ENCODE data around the gene CZIB. TPM values are rescaled to one million over a fixed set of nuclear protein-coding genes. Genes with fewer than 3 reads are reported as not detected.
A peak's percentile ranks its signal among the peaks of the same experiment; 100 is the strongest.

The CZIB gene
- total RNA-seq, 6 donors from 2014 or later, result 28.0 to 61.3 (median 42.4) TPM

DNA sequence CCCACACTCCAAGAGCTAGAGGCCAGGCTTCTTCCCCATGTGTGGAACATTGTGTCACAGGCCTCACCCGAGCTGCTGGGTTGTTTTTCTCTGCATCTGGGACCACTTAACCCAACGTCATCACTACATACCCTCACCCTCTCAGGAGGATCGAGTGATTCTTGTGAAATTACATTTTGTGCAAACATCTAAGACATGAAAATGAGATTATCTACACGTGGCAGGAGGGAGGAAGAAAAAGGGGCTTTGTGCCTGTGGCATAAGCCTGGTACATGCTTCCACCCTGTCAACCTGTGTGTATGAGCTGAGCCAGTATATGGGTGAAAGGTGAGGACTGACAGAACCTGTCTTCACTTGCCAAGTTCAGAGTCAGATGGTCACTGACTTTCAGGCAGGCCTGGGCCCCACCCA is 22.2 kb downstream of the CZIB start:
- Histone ChIP-seq H3K36me3 (peaks cover 13 to 26% (median 21%) of the 10 kb centered on the region in 4 donors), H3K4me1 (peaks cover 16 to 30% (median 24%) of the 10 kb centered on the region in 4 donors), H3K27me3 (no peaks in the 10 kb centered on the region), H3K27ac (peak overlapping the region in 3 of 4 donors; percentile 95 to 99 (median 97)), H3K9me3 (no peaks in the 10 kb centered on the region), H3K4me3 (peak overlapping the region in 1 of 4 donors; percentile 72)
- no peak for TF ChIP-seq POLR2A (IDR thresholded peaks at IDR 0.05)
- peak in 1 of 2 donors; percentile 26 for TF ChIP-seq POLR2AphosphoS5 (IDR thresholded peaks at IDR 0.05)
- 51 to 77% methylated on average over 4 of the region's 4 CpGs for WGBS, 2 donors
- DNase-seq (peak in 1 of 2 donors; percentile 35), ATAC-seq (ENCODE audit: low FRiP score in 2 of 2) (peak in 1 of 2 donors; percentile 53)

GRCh38 chr1:53197291-53198200 is 22.9 kb downstream of the CZIB start:
- WGBS, 2 donors, result 34 to 36% methylated on average over 13 of the region's 13 CpGs
- TF ChIP-seq EP300 (IDR thresholded peaks at IDR 0.05) (no peak), POLR2AphosphoS5 (IDR thresholded peaks at IDR 0.05) (no peak), POLR2A (IDR thresholded peaks at IDR 0.05) (no peak)
- TF ChIP-seq, protein P1, sequence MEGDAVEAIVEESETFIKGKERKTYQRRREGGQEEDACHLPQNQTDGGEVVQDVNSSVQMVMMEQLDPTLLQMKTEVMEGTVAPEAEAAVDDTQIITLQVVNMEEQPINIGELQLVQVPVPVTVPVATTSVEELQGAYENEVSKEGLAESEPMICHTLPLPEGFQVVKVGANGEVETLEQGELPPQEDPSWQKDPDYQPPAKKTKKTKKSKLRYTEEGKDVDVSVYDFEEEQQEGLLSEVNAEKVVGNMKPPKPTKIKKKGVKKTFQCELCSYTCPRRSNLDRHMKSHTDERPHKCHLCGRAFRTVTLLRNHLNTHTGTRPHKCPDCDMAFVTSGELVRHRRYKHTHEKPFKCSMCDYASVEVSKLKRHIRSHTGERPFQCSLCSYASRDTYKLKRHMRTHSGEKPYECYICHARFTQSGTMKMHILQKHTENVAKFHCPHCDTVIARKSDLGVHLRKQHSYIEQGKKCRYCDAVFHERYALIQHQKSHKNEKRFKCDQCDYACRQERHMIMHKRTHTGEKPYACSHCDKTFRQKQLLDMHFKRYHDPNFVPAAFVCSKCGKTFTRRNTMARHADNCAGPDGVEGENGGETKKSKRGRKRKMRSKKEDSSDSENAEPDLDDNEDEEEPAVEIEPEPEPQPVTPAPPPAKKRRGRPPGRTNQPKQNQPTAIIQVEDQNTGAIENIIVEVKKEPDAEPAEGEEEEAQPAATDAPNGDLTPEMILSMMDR (IDR thresholded peaks at IDR 0.05), result no peak
- Histone ChIP-seq H3K4me3 (peak overlapping the region; percentile 72 to 94 (median 79)), H3K27me3 (no peaks in the 10 kb centered on the region), H3K36me3 (peaks cover 6 to 19% (median 14%) of the 10 kb centered on the region in 4 donors), H3K27ac (peak overlapping the region; percentile 95 to 99 (median 98)), H3K4me1 (peaks cover 16 to 30% (median 24%) of the 10 kb centered on the region in 4 donors), H3K9me3 (no peaks in the 10 kb centered on the region)
- peak; percentile 7 to 46 for ATAC-seq (ENCODE audit: low FRiP score in 2 of 2)
- DNase-seq, result no peak

DNA sequence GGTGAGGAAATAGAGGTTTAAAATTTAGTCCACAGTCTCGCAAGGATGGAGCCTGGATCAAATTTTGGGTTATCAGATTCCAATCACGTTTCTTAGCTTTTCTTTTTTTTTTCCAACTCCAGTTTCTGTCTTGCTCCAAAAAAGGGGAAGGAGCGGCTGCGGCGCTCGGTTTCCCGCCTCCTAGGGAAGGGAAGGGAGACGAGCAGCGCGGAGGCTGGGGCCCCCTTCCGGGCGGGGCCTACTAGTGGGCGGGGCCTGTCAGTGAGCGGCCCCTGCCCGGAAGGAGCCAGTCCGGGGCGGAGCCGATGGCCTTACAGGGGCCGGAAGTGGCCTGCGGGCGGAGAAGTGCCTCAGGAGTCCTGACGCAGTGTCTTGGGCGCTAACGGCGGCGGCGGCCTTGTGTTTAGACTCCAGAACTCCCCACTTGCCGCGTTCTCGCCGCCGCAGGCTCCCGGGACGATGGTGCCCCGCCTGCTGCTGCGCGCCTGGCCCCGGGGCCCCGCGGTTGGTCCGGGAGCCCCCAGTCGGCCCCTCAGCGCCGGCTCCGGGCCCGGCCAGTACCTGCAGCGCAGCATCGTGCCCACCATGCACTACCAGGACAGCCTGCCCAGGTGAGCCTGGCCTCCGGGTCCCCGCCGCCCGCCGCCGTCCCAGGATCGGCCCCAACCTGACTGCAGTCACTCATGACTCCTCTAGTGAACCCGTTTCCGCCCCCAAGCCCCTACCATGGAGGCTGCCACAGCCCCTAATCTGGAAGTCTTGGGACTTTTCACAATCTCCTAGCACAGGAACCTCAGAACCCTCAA is 23.7 kb downstream of the CZIB start, which contains the start of gene CPT2:
Gene CPT2 (plus strand): TSS at position 340 of the 806 bp plus-strand sequence. CDS start 120 bp downstream, at position 460.
- H3K9me3 ChIP-seq, result no peaks in the 10 kb centered on the region
- peaks cover 0 to 10% (median 7%) of the 10 kb centered on the region in 4 donors for H3K36me3 ChIP-seq
- no peaks in the 10 kb centered on the region for H3K27me3 ChIP-seq
- H3K4me3 ChIP-seq, result peak within 1 kb of the TSS; percentile 72 to 94 (median 79)
- H3K27ac ChIP-seq, result peak within 1 kb of the TSS; percentile 95 to 99 (median 98)
- WGBS, 2 donors, result 0% methylated on average over 20 to 46 of the region's 57 CpGs
- TF ChIP-seq, protein P1 (IDR thresholded peaks at IDR 0.05), result peak in 3 of 6 experiments; percentile 7 to 24 (median 15)
- TF ChIP-seq POLR2A (IDR thresholded peaks at IDR 0.05) (peak; percentile 74 to 98 (median 96)), POLR2AphosphoS5 (IDR thresholded peaks at IDR 0.05) (peak; percentile 95 to 98), EP300 (IDR thresholded peaks at IDR 0.05) (peak in 1 of 4 donors; percentile 44)
- ATAC-seq (ENCODE audit: low FRiP score in 2 of 2), result peak; percentile 99
- peak; percentile 97 to 98 for DNase-seq
- H3K4me1 ChIP-seq, result peaks cover 16 to 30% (median 24%) of the 10 kb centered on the region in 4 donors

DNA sequence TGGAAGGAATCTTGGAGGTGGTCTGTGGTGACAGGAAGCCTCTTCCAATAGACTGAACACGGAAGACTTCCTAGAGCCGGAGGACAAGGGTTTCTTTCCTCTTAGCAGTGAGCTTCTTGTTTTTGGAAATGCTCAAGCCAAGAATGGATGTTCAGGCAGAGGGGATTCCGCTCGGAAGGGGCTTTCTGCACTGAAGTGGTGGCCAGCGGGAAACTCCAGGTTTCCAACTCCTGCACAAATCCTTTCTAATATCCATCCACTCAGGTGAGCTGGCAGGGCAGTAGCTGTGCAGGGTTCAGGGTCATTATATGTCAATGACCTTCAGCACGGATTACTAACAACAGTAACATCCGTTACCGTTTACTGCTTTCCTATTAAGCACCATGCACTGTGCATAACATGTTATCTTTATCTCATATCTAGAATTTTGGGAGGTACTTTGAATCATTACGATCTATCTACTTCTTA is 24.4 kb downstream of the CZIB start:
- Histone ChIP-seq H3K27me3 (no peaks in the 10 kb centered on the region), H3K27ac (peak overlapping the region; percentile 95 to 99 (median 98)), H3K4me1 (peaks cover 16 to 30% (median 24%) of the 10 kb centered on the region in 4 donors), H3K4me3 (peak overlapping the region in 3 of 4 donors; percentile 72 to 94 (median 72)), H3K9me3 (no peaks in the 10 kb centered on the region), H3K36me3 (peaks cover 0 to 4% (median 3%) of the 10 kb centered on the region in 4 donors)
- TF ChIP-seq POLR2A (IDR thresholded peaks at IDR 0.05), result no peak
- TF ChIP-seq EP300 (IDR thresholded peaks at IDR 0.05), result no peak
- no peak for TF ChIP-seq POLR2AphosphoS5 (IDR thresholded peaks at IDR 0.05)
- TF ChIP-seq, protein P1 (IDR thresholded peaks at IDR 0.05), result no peak
- WGBS, 2 donors, result 35 to 36% methylated on average over 9 of the region's 9 CpGs
- DNase-seq (no peak), ATAC-seq (ENCODE audit: low FRiP score in 2 of 2) (peak in 1 of 2 donors; percentile 13)
